Aorta (tissue), 5 donors: ENCODE results near the gene PLCG1. TPM values are rescaled to one million over a fixed set of nuclear protein-coding genes. Genes with fewer than 3 reads are reported as not detected.

Experiments
- ATAC-seq: fragments of 200-7000 bp; cut with Tn5 transposase; one replicate; pipeline ENCODE4 v1.9.1; 2022; ENCODE audit warnings: moderate library complexity; ENCODE audit not compliant: low FRiP score
- DNase-seq, 2 donors: peaks; one replicate each; pipeline ENCODE4 v3.0.0-alpha.2; 2020
- H3K27ac ChIP-seq, 2 donors: one replicate each; pipeline ENCODE4 v1.5.1; 2013; ENCODE audit warnings: low read length in 2 of 2, mild to moderate bottlenecking in 2 of 2, moderate library complexity in 2 of 2, control low read depth in 1 of 2, inconsistent platforms in 1 of 2, low read depth in 1 of 2
- H3K27me3 ChIP-seq, 2 donors: one replicate each; pipeline ENCODE4 v1.6.1; 2013; ENCODE audit warnings: control low read depth in 1 of 2, low read length in 1 of 2, mild to moderate bottlenecking in 1 of 2, moderate library complexity in 1 of 2; ENCODE audit not compliant: insufficient read depth in 2 of 2, control insufficient read depth in 1 of 2
- H3K36me3 ChIP-seq, 2 donors: one replicate each; pipeline ENCODE4 v1.6.1; 2013; ENCODE audit warnings: control low read depth in 1 of 2, low read length in 1 of 2, mild to moderate bottlenecking in 1 of 2; ENCODE audit not compliant: insufficient read depth in 2 of 2, control insufficient read depth in 1 of 2
- H3K4me1 ChIP-seq, 2 donors: one replicate each; pipeline ENCODE4 v1.6.1; 2013; ENCODE audit warnings: low read length in 2 of 2, control low read depth in 1 of 2, mild to moderate bottlenecking in 1 of 2, moderate library complexity in 1 of 2; ENCODE audit not compliant: insufficient read depth in 2 of 2, control insufficient read depth in 1 of 2
- H3K4me3 ChIP-seq, 2 donors: one replicate each; pipeline ENCODE4 v1.5.1; 2013; ENCODE audit warnings: low read length in 2 of 2, control low read depth in 1 of 2, mild to moderate bottlenecking in 1 of 2
- H3K9me3 ChIP-seq: one replicate; pipeline ENCODE4 v1.6.1; 2013; ENCODE audit warnings: mild to moderate bottlenecking, low read length; ENCODE audit not compliant: control insufficient read depth
- WGBS, 2 donors: extraction: QIAGEN DNeasy Blood & Tissue Kit; methylation state at CpG; one replicate each; pipeline ENCODE4 v1.1.7; 2013; 5-methylcytosine and 5-hydroxymethylcytosine counted together
- intact Hi-C, 2 donors: fragments of 100-400 bp; cut with DNase I; formaldehyde crosslinking; loops; one replicate each; pipeline versions ENCODE4 v1.14.2 to v1.15.0; 2022
- polyA plus RNA-seq, 2 donors: library from polyadenylated mRNA; stranded (reverse); fragments of 200-250 nt; gene quantifications; one replicate each; pipeline ENCODE4 v1.2.3, GENCODE V29; 2013
- total RNA-seq, 2 donors: library from RNA; stranded (reverse); fragmentation: NEBNext Ultra II Directional; extraction: Animal tissue kit (Norgen Biotek cat#: 25700); gene quantifications; one replicate each; pipeline ENCODE4 v1.2.1, GENCODE V29; 2021
- donor health status: healthy with polysubstance abuse.
- donor health status: Bipolar disorder and iron deficiency.
- donor health status: DM: no; HTN: no; CAD: no.
- donor health status: DM: no; HTN: no; CAD: no.
- donor health status: DM: yes; HTN: yes; CAD: no.

Gene PLCG1
- total and polyA plus RNA-seq, 4 donors: 17.9 to 148 (median 74.4) TPM

DNA sequence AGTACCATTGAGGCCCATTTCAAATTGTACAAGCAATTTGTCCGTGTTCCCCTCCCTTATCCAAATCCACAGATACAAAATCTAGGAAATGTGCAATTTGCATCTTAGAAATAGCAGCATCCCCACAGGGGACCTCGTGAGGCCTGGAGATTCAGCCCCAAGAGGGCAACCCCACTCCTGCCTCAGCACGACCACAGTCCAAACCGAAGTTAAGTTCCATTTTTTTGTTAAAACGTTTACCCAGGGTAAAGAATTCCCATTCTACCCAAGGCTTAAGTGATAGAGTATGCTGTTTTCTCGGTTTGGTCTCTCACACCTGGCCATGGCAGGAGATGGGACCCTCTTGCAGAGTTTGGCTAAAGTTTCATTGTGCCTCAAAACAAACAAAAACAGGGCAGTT lies 41.2 kb downstream of the PLCG1 start:
- no peaks in the 10 kb centered on the region for H3K9me3 ChIP-seq
- ATAC-seq (no peak), DNase-seq (no peak)
- intact Hi-C loops: loop anchor here in 1 of 2 donors (5.0 to 10.0 kb wide), 3 partner anchors 69 to 236 kb away; partner anchors contain the start of gene ZHX3
- H3K4me3 ChIP-seq: no peak overlapping the region
- H3K27ac ChIP-seq: peak overlapping the region; percentile 88 to 96
- WGBS, 2 donors: 66% methylated on average over 6 of the region's 6 CpGs
- peaks cover 6 to 7% of the 10 kb centered on the region in 2 donors for H3K4me1 ChIP-seq
- H3K27me3 ChIP-seq: no peaks in the 10 kb centered on the region
- peaks cover 0 to 6% of the 10 kb centered on the region in 2 donors for H3K36me3 ChIP-seq

DNA sequence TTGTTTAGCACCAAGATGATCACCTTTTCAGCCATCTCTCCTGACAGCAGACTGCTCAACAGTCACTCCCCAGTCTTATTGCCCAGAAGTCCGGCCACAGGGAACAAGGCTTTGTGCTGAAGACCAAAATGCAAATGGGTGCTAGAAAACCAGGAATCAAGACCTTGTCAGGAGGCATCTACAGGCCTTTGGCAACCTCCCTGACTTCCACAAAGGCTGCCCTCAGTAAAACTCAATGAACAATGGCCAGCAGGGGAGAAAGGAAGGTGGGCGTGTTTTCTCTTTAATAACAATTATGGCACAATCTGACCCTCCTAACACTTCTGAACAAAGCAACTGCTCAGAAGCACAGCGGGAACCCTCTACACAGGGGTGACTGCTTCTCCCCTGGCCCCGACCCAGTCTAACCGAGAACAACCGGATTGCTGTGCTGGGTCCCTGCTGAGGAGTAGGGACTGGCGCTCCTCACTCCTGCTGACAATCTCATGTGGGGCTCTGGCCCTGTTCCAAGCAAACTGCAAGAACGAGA lies 41.6 kb downstream of the PLCG1 start:
- intact Hi-C loops: loop anchor here in 1 of 2 donors (5.0 to 10.0 kb wide), 3 partner anchors 68 to 236 kb away; partner anchors contain the start of gene ZHX3
- ATAC-seq (no peak), DNase-seq (no peak)
- WGBS, 2 donors: 49% methylated on average over 8 of the region's 8 CpGs
- Histone ChIP-seq H3K27ac (peak overlapping the region; percentile 88 to 96), H3K36me3 (peaks cover 0 to 6% of the 10 kb centered on the region in 2 donors), H3K27me3 (no peaks in the 10 kb centered on the region), H3K4me3 (no peak overlapping the region), H3K4me1 (peaks cover 6 to 7% of the 10 kb centered on the region in 2 donors), H3K9me3 (no peaks in the 10 kb centered on the region)

DNA sequence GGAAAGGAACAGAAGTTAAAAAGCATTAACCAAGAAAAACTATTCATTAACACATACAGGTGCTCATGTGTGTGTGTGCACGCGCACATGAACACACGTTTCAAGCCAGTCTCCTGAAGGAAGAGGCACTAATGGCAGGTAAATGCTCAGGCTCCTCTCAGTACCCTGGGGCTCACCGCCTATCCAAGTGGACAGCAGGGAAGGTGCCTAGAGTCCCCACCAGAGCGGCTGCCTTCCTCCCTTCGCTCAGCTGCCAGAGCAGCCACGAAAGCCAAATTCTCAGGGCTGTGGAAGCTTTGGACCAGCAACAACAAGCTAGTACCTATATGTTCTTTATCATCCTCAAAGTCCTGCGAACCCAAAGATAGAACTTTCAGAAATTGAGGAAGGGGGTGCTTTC lies 42.6 kb downstream of the PLCG1 start:
- no peak for ATAC-seq
- WGBS, 2 donors: 95 to 96% methylated on average over 8 of the region's 8 CpGs
- no peak for DNase-seq
- H3K36me3 ChIP-seq: peaks cover 0 to 6% of the 10 kb centered on the region in 2 donors
- no peaks in the 10 kb centered on the region for H3K9me3 ChIP-seq
- peaks cover 3% of the 10 kb centered on the region in 2 donors for H3K4me1 ChIP-seq
- intact Hi-C loops: loop anchor here in 1 of 2 donors (5.0 to 10.0 kb wide), 3 partner anchors 67 to 235 kb away; partner anchors contain the start of gene ZHX3
- no peak overlapping the region for H3K4me3 ChIP-seq
- H3K27ac ChIP-seq: peak overlapping the region in 1 of 2 donors; percentile 4
- H3K27me3 ChIP-seq: no peaks in the 10 kb centered on the region

DNA sequence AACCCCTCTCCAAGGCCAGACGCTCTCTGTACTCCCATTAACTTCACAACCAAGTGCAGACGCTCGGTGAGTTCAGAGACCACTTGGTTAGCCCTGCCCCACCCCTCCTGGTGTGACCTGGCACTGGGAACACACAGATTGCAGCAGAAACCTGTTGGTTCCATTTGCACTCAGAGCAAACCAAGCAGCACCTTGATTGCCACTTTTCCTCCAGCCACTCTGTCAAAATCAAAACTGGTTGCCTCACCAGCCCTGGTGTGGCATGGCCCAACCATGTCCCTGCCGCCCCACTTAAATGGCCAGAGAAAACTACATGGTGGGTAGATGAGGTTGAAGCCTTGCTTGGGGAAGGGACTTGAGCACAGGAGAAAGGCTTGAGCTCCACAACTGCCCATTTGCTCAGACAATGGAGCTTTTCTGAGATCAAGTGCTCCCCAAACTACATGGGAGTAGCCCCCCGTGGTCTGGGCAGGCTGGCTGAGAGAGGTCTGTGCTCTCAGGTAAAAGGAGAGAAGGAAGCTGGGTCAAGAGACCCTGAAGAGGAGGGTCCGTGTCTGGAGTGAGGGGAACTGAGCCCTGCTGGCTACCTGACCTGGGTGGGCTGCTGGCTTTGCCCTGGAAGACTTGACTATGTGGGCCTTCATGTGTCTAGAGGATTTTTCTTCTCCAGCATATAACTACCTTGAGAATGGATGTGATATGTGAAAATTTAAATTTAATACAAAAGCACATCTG lies 43.4 kb downstream of the PLCG1 start:
- intact Hi-C loops: no loop called here
- H3K4me1 ChIP-seq: peaks cover 3% of the 10 kb centered on the region in 2 donors
- WGBS, 2 donors: 90 to 92% methylated on average over 6 of the region's 6 CpGs
- H3K9me3 ChIP-seq: no peaks in the 10 kb centered on the region
- DNase-seq (peak in 1 of 2 donors; percentile 64), ATAC-seq (no peak)
- peak overlapping the region in 1 of 2 donors; percentile 20 for H3K27ac ChIP-seq
- peaks cover 0 to 6% of the 10 kb centered on the region in 2 donors for H3K36me3 ChIP-seq
- H3K27me3 ChIP-seq: no peaks in the 10 kb centered on the region
- no peak overlapping the region for H3K4me3 ChIP-seq

DNA sequence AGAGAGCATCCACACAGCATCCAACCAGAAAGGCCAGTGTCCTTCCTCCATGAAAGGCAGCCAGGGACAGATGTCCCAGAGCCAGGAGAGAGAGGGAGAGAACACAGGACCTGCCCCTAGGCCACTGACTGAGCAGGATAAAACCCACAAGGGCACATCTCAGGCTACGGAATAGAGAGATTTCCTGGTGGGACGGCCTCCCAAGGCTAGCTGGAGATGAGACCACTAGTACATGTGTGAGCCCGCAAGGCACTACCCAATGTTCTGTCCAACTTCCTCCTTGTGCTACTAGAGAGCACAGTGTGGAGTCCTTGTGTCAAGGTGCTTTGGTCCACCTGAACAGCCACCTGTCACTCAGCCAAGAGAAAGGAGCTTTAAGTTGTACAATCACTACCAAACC lies 44.2 kb downstream of the PLCG1 start:
- DNase-seq: no peak

DNA sequence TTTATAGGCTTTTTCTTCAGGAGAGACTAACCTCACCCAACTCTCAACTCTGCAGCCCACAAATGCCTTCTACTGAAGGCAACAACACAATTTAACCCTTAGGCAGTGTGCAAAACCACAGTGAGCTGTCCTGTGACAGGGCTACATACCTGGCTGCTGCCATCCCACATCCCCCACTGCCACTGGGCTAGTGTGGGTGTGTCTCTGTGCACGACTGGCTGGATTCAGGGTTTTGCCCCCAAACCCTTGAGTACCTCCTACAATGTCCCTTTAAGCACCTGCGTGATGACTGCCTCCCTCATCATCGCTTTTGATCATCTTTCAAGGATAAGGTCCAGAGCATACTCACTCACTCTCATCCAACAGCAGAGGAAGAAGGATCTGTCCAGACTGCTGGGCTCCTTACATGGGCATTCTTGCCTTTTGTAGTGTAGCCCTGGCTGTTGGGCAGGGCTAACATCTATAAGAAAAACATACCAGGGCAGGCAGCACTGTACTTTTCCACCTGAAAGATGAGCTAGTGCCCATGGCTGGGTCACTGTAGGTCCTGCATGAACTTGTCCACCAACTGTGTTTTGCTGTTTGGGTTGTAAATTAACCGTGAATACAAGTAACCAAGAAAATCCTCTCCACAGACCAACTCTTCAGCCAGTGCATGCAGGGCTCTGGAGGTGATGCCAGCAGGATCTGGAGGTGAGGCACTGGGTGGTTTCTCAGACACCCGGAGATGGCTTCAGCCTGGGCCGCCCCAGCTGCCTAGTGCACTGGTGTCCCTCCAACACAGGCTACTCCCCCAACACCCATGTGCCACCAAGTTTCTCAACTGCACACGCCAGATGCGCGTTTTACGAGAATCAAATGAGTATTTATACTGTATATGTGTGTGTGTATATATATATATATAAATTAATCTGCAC lies 45.2 kb downstream of the PLCG1 start:
- ATAC-seq (no peak), DNase-seq (peak in 1 of 2 donors; percentile 36)
- WGBS, 2 donors: 95 to 96% methylated on average over 10 of the region's 10 CpGs
- H3K4me1 ChIP-seq: peaks cover 1 to 3% of the 10 kb centered on the region in 2 donors
- H3K27me3 ChIP-seq: no peaks in the 10 kb centered on the region
- no peak overlapping the region for H3K4me3 ChIP-seq
- no peaks in the 10 kb centered on the region for H3K9me3 ChIP-seq
- intact Hi-C loops: no loop called here
- H3K36me3 ChIP-seq: peaks cover 0 to 6% of the 10 kb centered on the region in 2 donors
- H3K27ac ChIP-seq: no peak overlapping the region

More for the DNA sequence above, 44.2 kb downstream of the PLCG1 start:
- peaks cover 0 to 6% of the 10 kb centered on the region in 2 donors for H3K36me3 ChIP-seq
- no peak overlapping the region for H3K27ac ChIP-seq
- no peak overlapping the region for H3K4me3 ChIP-seq
- H3K27me3 ChIP-seq: no peaks in the 10 kb centered on the region
- intact Hi-C loops: no loop called here
- ATAC-seq: no peak
- peaks cover 1 to 3% of the 10 kb centered on the region in 2 donors for H3K4me1 ChIP-seq
- H3K9me3 ChIP-seq: no peaks in the 10 kb centered on the region
- WGBS, 2 donors: 97 to 98% methylated on average over 3 of the region's 3 CpGs

DNA sequence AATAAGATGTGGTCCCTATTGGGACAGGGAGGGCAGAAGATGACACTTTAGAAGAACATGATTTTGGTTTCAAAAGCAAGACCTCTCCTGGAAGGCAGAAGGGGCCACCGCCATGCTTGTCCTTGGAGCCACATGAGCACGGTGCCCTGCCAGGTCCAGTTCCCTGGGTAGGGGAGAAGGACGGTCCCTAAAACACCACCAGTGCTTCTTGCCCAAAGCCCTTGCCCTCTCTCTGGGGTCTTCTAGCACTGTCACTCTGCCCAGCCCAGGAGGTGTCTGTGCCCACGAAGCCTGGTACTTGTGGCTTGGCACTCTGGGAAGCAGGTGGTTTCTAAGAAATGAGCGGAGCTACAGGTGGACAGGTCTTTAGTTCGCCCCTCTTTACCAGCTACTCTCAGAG lies 46.0 kb downstream of the PLCG1 start:
- DNase-seq (no peak), ATAC-seq (no peak)
- intact Hi-C loops: no loop called here
- Histone ChIP-seq H3K4me1 (peaks cover 1 to 3% of the 10 kb centered on the region in 2 donors), H3K36me3 (peaks cover 0 to 6% of the 10 kb centered on the region in 2 donors), H3K27me3 (no peaks in the 10 kb centered on the region), H3K27ac (no peak overlapping the region), H3K9me3 (no peaks in the 10 kb centered on the region), H3K4me3 (no peak overlapping the region)
- 95 to 97% methylated on average over 6 of the region's 6 CpGs for WGBS, 2 donors

DNA sequence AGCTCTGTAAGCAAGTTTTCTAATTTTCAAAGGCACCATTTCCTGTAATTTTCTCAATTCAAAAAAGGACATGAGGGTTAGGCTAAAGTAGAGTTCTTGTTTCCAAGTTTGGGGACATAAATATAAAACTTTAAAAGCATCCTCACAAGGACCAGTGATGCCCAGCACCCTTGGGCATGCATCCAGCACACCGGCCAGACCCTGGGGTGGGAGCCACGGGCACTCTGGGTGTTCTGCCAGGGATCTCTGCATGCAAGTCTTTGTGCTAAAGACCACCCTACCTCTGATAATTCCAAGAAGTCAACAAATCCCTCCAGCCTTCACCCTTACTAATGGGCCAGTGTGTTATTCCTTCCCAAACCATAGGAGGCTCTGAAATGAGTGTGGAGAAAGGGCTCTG lies 46.5 kb downstream of the PLCG1 start:
- H3K9me3 ChIP-seq: no peaks in the 10 kb centered on the region
- WGBS, 2 donors: 78 to 79% methylated on average over 2 of the region's 2 CpGs
- ATAC-seq (no peak), DNase-seq (no peak)
- H3K27me3 ChIP-seq: no peaks in the 10 kb centered on the region
- intact Hi-C loops: no loop called here
- no peak overlapping the region for H3K4me3 ChIP-seq
- peaks cover 1 to 3% of the 10 kb centered on the region in 2 donors for H3K4me1 ChIP-seq
- no peak overlapping the region for H3K27ac ChIP-seq
- H3K36me3 ChIP-seq: peaks cover 0 to 6% of the 10 kb centered on the region in 2 donors
